Measurements from ENCODE around the gene PTPN22. TPM values are rescaled to one million over a fixed set of nuclear protein-coding genes. Genes with fewer than 3 reads are reported as not detected.

The PTPN22 gene
- polyA plus RNA-seq, 1 donor (not counting 4 experiments of a cell fraction or from before 2014, with no cell fraction given) = 0.39 TPM

DNA sequence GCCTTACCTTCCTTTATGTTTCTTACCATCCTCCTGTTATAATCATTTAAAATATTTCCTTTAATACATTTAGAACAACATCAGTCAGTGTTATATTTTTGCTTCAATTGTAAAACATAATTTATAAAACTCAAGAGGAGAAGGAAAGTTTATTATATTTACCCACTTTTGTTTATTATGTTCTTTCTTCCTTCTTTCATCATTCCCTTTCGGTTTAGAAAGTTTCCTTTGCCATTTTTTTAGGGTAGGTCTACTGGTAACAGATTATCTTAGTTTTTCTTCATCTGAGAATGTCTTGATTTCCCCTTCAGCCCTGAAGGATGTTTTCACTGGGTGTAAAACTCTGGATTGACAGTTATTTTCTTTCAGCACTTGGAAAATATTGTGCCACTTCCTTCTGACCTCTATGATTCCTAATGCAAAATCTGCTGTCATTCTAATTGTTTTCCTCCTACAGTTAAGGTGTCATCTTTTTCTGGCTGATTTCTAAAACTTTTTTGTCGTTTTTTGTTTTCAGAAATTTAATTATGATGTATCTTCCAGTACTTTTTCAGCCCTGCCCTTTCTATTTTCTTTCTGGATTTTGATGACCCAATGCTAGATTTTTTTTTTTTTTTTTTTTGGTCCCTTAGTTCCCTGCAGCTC is 25.0 kb downstream of the PTPN22 start:
- DNase-seq (ENCODE audit: low read depth, low spot score) = no peak
- Histone ChIP-seq H2AFZ (ENCODE audit: control insufficient read depth, low read length) (no peak overlapping the region), H3K27ac (ENCODE audit: control insufficient read depth, insufficient read depth, low read length) (no peak overlapping the region), H3K4me2 (ENCODE audit: control insufficient read depth, extremely low read depth, insufficient read depth, low read depth, low read length) (no peak overlapping the region), H3K27me3 (ENCODE audit: control insufficient read depth, extremely low read depth, insufficient read depth, low read length) (no peaks in the 10 kb centered on the region), H3K79me2 (ENCODE audit: control insufficient read depth, insufficient read depth, low read length) (no peaks in the 10 kb centered on the region), H3K4me3 (ENCODE audit: control insufficient read depth in 2 of 3, extremely low read depth in 1 of 3, insufficient read depth in 2 of 3, low read depth in 1 of 3, low read length in 3 of 3) (no peak overlapping the region), H3K9ac (ENCODE audit: control insufficient read depth, extremely low read depth, insufficient read depth, low read length) (no peak overlapping the region), H3K9me3 (ENCODE audit: control insufficient read depth, low read depth, low read length) (no peaks in the 10 kb centered on the region), H3K4me1 (ENCODE audit: control insufficient read depth, extremely low read depth, insufficient read depth, low read length) (no peaks in the 10 kb centered on the region), H3K36me3 (ENCODE audit: control insufficient read depth in 2 of 2, extremely low read depth in 1 of 2, insufficient read depth in 2 of 2, low read length in 2 of 2) (no peaks in the 10 kb centered on the region), H3K9me1 (ENCODE audit: control insufficient read depth, extremely low read depth, insufficient read depth, low read length) (no peaks in the 10 kb centered on the region), H4K20me1 (ENCODE audit: control insufficient read depth, extremely low read depth, insufficient read depth, low read length) (no peaks in the 10 kb centered on the region)
- dilution Hi-C loops (cut with MboI; ENCODE audit: extremely low pct_ligation_motif_present, low sequenced_read_pairs) = no loop called here
- no peak for TF ChIP-seq EZH2 (IDR thresholded peaks at IDR 0.05; ENCODE audit: low read length)
- TF ChIP-seq, protein P1, sequence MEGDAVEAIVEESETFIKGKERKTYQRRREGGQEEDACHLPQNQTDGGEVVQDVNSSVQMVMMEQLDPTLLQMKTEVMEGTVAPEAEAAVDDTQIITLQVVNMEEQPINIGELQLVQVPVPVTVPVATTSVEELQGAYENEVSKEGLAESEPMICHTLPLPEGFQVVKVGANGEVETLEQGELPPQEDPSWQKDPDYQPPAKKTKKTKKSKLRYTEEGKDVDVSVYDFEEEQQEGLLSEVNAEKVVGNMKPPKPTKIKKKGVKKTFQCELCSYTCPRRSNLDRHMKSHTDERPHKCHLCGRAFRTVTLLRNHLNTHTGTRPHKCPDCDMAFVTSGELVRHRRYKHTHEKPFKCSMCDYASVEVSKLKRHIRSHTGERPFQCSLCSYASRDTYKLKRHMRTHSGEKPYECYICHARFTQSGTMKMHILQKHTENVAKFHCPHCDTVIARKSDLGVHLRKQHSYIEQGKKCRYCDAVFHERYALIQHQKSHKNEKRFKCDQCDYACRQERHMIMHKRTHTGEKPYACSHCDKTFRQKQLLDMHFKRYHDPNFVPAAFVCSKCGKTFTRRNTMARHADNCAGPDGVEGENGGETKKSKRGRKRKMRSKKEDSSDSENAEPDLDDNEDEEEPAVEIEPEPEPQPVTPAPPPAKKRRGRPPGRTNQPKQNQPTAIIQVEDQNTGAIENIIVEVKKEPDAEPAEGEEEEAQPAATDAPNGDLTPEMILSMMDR (optimal IDR thresholded peaks at IDR 0.05 in 1 of 3, IDR thresholded peaks at IDR 0.05 in 1 of 3, conservative IDR thresholded peaks at IDR 0.05 in 1 of 3; ENCODE audit: extremely low read depth in 1 of 3, insufficient read depth in 2 of 3, low read length in 3 of 3) = no peak
- FAIRE-seq = no peak

DNA sequence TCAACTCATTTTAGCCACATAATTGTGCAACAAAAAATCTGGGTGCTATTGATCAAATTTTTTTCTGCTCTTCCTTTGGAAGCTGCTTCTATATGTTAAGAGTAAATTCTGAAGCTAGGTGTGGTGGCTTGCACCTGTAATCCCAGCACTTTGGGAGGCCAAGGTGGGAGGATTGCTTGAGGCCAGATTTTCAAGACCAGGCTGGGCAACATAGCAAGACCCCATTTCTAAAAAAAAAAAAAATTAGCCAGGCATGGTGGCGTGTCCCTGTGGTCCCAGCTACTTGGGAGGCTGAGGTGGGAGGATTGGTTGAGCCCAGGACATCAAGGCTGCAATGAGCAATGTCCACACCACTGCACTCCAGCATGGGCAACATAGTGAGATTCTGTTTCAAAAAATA is 35.0 kb downstream of the PTPN22 start:
- Histone ChIP-seq H3K4me3 (ENCODE audit: control insufficient read depth in 2 of 3, extremely low read depth in 1 of 3, insufficient read depth in 2 of 3, low read depth in 1 of 3, low read length in 3 of 3) (no peak overlapping the region), H3K9me3 (ENCODE audit: control insufficient read depth, low read depth, low read length) (no peaks in the 10 kb centered on the region), H3K27me3 (ENCODE audit: control insufficient read depth, extremely low read depth, insufficient read depth, low read length) (no peaks in the 10 kb centered on the region), H3K4me1 (ENCODE audit: control insufficient read depth, extremely low read depth, insufficient read depth, low read length) (peaks cover 3% of the 10 kb centered on the region), H3K36me3 (ENCODE audit: control insufficient read depth in 2 of 2, extremely low read depth in 1 of 2, insufficient read depth in 2 of 2, low read length in 2 of 2) (no peaks in the 10 kb centered on the region), H3K79me2 (ENCODE audit: control insufficient read depth, insufficient read depth, low read length) (no peaks in the 10 kb centered on the region), H3K9me1 (ENCODE audit: control insufficient read depth, extremely low read depth, insufficient read depth, low read length) (no peaks in the 10 kb centered on the region), H3K9ac (ENCODE audit: control insufficient read depth, extremely low read depth, insufficient read depth, low read length) (no peak overlapping the region), H2AFZ (ENCODE audit: control insufficient read depth, low read length) (no peak overlapping the region), H4K20me1 (ENCODE audit: control insufficient read depth, extremely low read depth, insufficient read depth, low read length) (no peaks in the 10 kb centered on the region), H3K4me2 (ENCODE audit: control insufficient read depth, extremely low read depth, insufficient read depth, low read depth, low read length) (no peak overlapping the region), H3K27ac (ENCODE audit: control insufficient read depth, insufficient read depth, low read length) (no peak overlapping the region)
- dilution Hi-C loops (cut with MboI; ENCODE audit: extremely low pct_ligation_motif_present, low sequenced_read_pairs) = no loop called here
- DNase-seq (ENCODE audit: low read depth, low spot score) = no peak
- FAIRE-seq = no peak
- no peak for TF ChIP-seq EZH2 (IDR thresholded peaks at IDR 0.05; ENCODE audit: low read length)
- TF ChIP-seq, protein P1 (optimal IDR thresholded peaks at IDR 0.05 in 1 of 3, IDR thresholded peaks at IDR 0.05 in 1 of 3, conservative IDR thresholded peaks at IDR 0.05 in 1 of 3; ENCODE audit: extremely low read depth in 1 of 3, insufficient read depth in 2 of 3, low read length in 3 of 3) = no peak
